SH-SY5Y (cell line): Measurements from ENCODE around the gene ACTA2.

Experiments used
- GATA2 ChIP-seq: IDR thresholded peaks from 2 replicates; pipeline ENCODE4 v1.6.1; 2011; ENCODE audit warnings: mild to moderate bottlenecking, low read depth, low read length
- GATA3 ChIP-seq: IDR thresholded peaks from 2 replicates; pipeline ENCODE4 v1.6.1; 2011; ENCODE audit warnings: low read depth, mild to moderate bottlenecking, low read length, moderate library complexity

- TF ChIP-seq GATA3 = no peak
- no peak for TF ChIP-seq GATA2
These were observed 34.2 kb downstream of the ACTA2 start for GRCh38 chr10:88918191-88918905.
